ENCODE data around the gene THTPA. TPM values are rescaled to one million over a fixed set of nuclear protein-coding genes. Genes with fewer than 3 reads are reported as not detected.

THTPA gene
- total RNA-seq, 2 donors from 2014 or later, result 22.5 to 45.4 TPM

DNA sequence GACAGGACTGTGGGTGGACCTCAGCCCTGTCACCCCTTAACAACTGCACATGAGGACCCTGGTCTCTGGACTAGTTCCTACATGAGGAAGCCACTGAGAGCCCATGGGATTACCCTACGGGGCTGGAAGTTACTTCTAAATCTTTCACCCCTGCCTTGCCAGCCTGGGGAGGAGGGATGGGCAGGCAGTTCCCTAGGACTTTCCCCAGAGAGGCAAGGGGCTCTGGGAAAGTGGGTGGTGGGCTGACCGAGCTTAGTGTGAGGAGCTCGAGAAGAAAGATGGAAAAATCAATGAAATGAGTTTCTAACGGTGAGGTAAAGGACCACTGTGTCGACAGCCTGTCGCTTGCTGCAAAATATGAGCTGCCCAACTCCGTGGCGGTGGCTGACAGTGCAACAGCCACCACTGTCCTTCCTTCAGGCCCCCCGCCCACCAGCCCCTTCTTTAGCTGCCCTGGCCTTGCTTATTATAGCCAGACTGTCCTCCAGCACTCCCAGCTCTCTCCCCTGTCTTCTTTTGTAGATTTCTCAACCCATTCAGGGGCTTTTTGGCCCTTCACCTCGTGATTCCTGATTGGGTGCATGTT lies 9.5 kb upstream of the THTPA start:
- no peak for DNase-seq (ENCODE audit: low spot score)
- H3K9me3 ChIP-seq, result no peaks in the 10 kb centered on the region
- no peaks in the 10 kb centered on the region for H3K4me1 ChIP-seq (replicated peaks)
- TF ChIP-seq POLR2A (IDR thresholded peaks at IDR 0.05) (no peak), POLR2AphosphoS5 (IDR thresholded peaks at IDR 0.05) (no peak)
- TF ChIP-seq, protein P1, sequence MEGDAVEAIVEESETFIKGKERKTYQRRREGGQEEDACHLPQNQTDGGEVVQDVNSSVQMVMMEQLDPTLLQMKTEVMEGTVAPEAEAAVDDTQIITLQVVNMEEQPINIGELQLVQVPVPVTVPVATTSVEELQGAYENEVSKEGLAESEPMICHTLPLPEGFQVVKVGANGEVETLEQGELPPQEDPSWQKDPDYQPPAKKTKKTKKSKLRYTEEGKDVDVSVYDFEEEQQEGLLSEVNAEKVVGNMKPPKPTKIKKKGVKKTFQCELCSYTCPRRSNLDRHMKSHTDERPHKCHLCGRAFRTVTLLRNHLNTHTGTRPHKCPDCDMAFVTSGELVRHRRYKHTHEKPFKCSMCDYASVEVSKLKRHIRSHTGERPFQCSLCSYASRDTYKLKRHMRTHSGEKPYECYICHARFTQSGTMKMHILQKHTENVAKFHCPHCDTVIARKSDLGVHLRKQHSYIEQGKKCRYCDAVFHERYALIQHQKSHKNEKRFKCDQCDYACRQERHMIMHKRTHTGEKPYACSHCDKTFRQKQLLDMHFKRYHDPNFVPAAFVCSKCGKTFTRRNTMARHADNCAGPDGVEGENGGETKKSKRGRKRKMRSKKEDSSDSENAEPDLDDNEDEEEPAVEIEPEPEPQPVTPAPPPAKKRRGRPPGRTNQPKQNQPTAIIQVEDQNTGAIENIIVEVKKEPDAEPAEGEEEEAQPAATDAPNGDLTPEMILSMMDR (IDR thresholded peaks at IDR 0.05), result no peak
- intact Hi-C loops (cut with DNase I), result no loop called here
- no peaks in the 10 kb centered on the region for H3K36me3 ChIP-seq
- WGBS, result 81% methylated on average over 10 of the region's 10 CpGs
- no peaks in the 10 kb centered on the region for H3K27me3 ChIP-seq (replicated peaks; ENCODE audit: insufficient read depth)
- no peak overlapping the region for H3K4me3 ChIP-seq
- H3K27ac ChIP-seq, result no peak overlapping the region

- Histone ChIP-seq H3K9me3 (no peaks in the 10 kb centered on the region), H3K4me3 (no peak overlapping the region), H3K27ac (no peak overlapping the region), H3K36me3 (no peaks in the 10 kb centered on the region), H3K4me1 (replicated peaks) (no peaks in the 10 kb centered on the region), H3K27me3 (replicated peaks; ENCODE audit: insufficient read depth) (no peaks in the 10 kb centered on the region)
- WGBS, result 79% methylated on average over 2 of the region's 2 CpGs
- TF ChIP-seq, protein P1 (IDR thresholded peaks at IDR 0.05), result no peak
- TF ChIP-seq POLR2AphosphoS5 (IDR thresholded peaks at IDR 0.05), result no peak
- TF ChIP-seq POLR2A (IDR thresholded peaks at IDR 0.05), result no peak
- no peak for DNase-seq (ENCODE audit: low spot score)
- intact Hi-C loops (cut with DNase I), result no loop called here
Observed at GRCh38 chr14:23547924-23548323, 8.1 kb upstream of the THTPA start.

GRCh38 chr14:23548351-23549318 lies 7.4 kb upstream of the THTPA start:
- no peaks in the 10 kb centered on the region for H3K4me1 ChIP-seq (replicated peaks)
- intact Hi-C loops (cut with DNase I), result no loop called here
- no peak overlapping the region for H3K27ac ChIP-seq
- DNase-seq (ENCODE audit: low spot score), result no peak
- no peaks in the 10 kb centered on the region for H3K9me3 ChIP-seq
- TF ChIP-seq POLR2A (IDR thresholded peaks at IDR 0.05), result no peak
- TF ChIP-seq, protein P1 (IDR thresholded peaks at IDR 0.05), result no peak
- no peak for TF ChIP-seq POLR2AphosphoS5 (IDR thresholded peaks at IDR 0.05)
- WGBS, result 59% methylated on average over 18 of the region's 18 CpGs
- no peaks in the 10 kb centered on the region for H3K36me3 ChIP-seq
- no peak overlapping the region for H3K4me3 ChIP-seq
- no peaks in the 10 kb centered on the region for H3K27me3 ChIP-seq (replicated peaks; ENCODE audit: insufficient read depth)

GRCh38 chr14:23550131-23550811 lies 5.8 kb upstream of the THTPA start:
- 44% methylated on average over 12 of the region's 12 CpGs for WGBS
- intact Hi-C loops (cut with DNase I), result no loop called here
- no peak overlapping the region for H3K27ac ChIP-seq

More at GRCh38 chr14:23550131-23550811, 5.8 kb upstream of the THTPA start:
- H3K36me3 ChIP-seq, result no peaks in the 10 kb centered on the region
- TF ChIP-seq POLR2AphosphoS5 (IDR thresholded peaks at IDR 0.05), result no peak
- TF ChIP-seq, protein P1 (IDR thresholded peaks at IDR 0.05), result no peak
- TF ChIP-seq POLR2A (IDR thresholded peaks at IDR 0.05), result no peak
- no peaks in the 10 kb centered on the region for H3K27me3 ChIP-seq (replicated peaks; ENCODE audit: insufficient read depth)
- H3K4me1 ChIP-seq (replicated peaks), result no peaks in the 10 kb centered on the region
- no peaks in the 10 kb centered on the region for H3K9me3 ChIP-seq
- no peak for DNase-seq (ENCODE audit: low spot score)
- H3K4me3 ChIP-seq, result peak overlapping the region; percentile 36 to 45
